CD14-positive monocyte (primary cell): ENCODE results near the gene LARP1. TPM values are rescaled to one million over a fixed set of nuclear protein-coding genes. Genes with fewer than 3 reads are reported as not detected.
A peak's percentile ranks its signal among the peaks of the same experiment; 100 is the strongest.

Source experiments
- DNase-seq, 3 donors: peaks; one replicate each; pipeline ENCODE4 v3.0.0-alpha.2; 2011 to 2022
- H2AFZ ChIP-seq: 2 replicates; pipeline ENCODE4 v1.6.0; 2012; ENCODE audit warnings: mild to moderate bottlenecking, low read depth, low read length, inconsistent platforms; ENCODE audit not compliant: insufficient read depth, poor library complexity, severe bottlenecking
- H3K27ac ChIP-seq, 2 donors: 1 replicate in 1 of 2; 2 replicates in 1 of 2; pipeline ENCODE4 v1.5.1; 2012 to 2013; ENCODE audit warnings: low read length in 2 of 2, control low read depth in 1 of 2, inconsistent platforms in 1 of 2, low read depth in 1 of 2, mild to moderate bottlenecking in 1 of 2
- H3K27me3 ChIP-seq, 2 donors: one replicate each; pipeline versions ENCODE4 v1.6.0 to v1.6.1; 2011 to 2013; ENCODE audit warnings: low read length in 2 of 2; ENCODE audit not compliant: control insufficient read depth in 2 of 2, insufficient read depth in 2 of 2
- H3K36me3 ChIP-seq, 2 donors: replicated peaks in 1 of 2; 1 replicate in 1 of 2; 2 replicates in 1 of 2; pipeline versions ENCODE4 v1.5.1 to v1.6.1; 2012 to 2013; ENCODE audit warnings: low read length in 2 of 2, control low read depth in 1 of 2, inconsistent platforms in 1 of 2, mild to moderate bottlenecking in 1 of 2; ENCODE audit not compliant: insufficient read depth in 2 of 2, control insufficient read depth in 1 of 2
- H3K4me1 ChIP-seq, 2 donors: 1 replicate in 1 of 2; 2 replicates in 1 of 2; pipeline versions ENCODE4 v1.5.1 to v1.6.1; 2012 to 2013; ENCODE audit warnings: low read length in 2 of 2, control low read depth in 1 of 2, inconsistent platforms in 1 of 2, mild to moderate bottlenecking in 1 of 2, moderate library complexity in 1 of 2; ENCODE audit not compliant: insufficient read depth in 2 of 2, control insufficient read depth in 1 of 2
- H3K4me2 ChIP-seq: replicated peaks from 2 replicates; pipeline ENCODE3; 2012; ENCODE audit warnings: low read length, moderate library complexity, mild to moderate bottlenecking; ENCODE audit not compliant: poor library complexity, severe bottlenecking; ENCODE audit errors: extremely low read depth
- H3K4me3 ChIP-seq, 3 experiments: fragments of 200-600 bp in 1 of 3; sonication (generic) in 1 of 3; replicated peaks in 1 of 3; 1 replicate in 2 of 3; 2 replicates in 1 of 3; pipeline ENCODE4 v1.5.1; 2011 to 2013; ENCODE audit warnings: low read length in 3 of 3, mild to moderate bottlenecking in 3 of 3, control low read depth in 2 of 3, low read depth in 2 of 3, inconsistent platforms in 1 of 3, moderate library complexity in 1 of 3
- H3K79me2 ChIP-seq: 2 replicates; pipeline ENCODE4 v1.6.0; 2012; ENCODE audit warnings: mild to moderate bottlenecking, control low read depth, inconsistent platforms, low read length, moderate library complexity; ENCODE audit not compliant: insufficient read depth
- H3K9ac ChIP-seq: 2 replicates; pipeline ENCODE4 v1.6.0; 2017; ENCODE audit warnings: low read length, mild to moderate bottlenecking; ENCODE audit not compliant: insufficient read depth, poor library complexity, severe bottlenecking
- H3K9me3 ChIP-seq, 2 donors: replicated peaks in 1 of 2; 1 replicate in 1 of 2; 2 replicates in 1 of 2; pipeline versions ENCODE4 v1.5.1 to v1.6.1; 2012 to 2013; ENCODE audit warnings: low read length in 2 of 2, control low read depth in 1 of 2; ENCODE audit not compliant: control insufficient read depth in 1 of 2, insufficient read depth in 1 of 2
- H4K20me1 ChIP-seq: 2 replicates; pipeline ENCODE4 v1.6.0; 2012; ENCODE audit warnings: mild to moderate bottlenecking, low read length, control low read depth, moderate library complexity; ENCODE audit not compliant: insufficient read depth
- H3K27ac Mint-ChIP-seq, 7 donors: one replicate each; pipeline ENCODE4 v1.8.0; 2020; ENCODE audit warnings: mild to moderate bottlenecking in 7 of 7, mixed read lengths in 7 of 7, moderate library complexity in 6 of 7, inconsistent platforms in 2 of 7
- H3K27me3 Mint-ChIP-seq, 3 donors: one replicate each; pipeline ENCODE4 v1.8.0; 2021 to 2022; ENCODE audit warnings: low read depth in 3 of 3, mild to moderate bottlenecking in 3 of 3, mixed read lengths in 3 of 3, moderate library complexity in 3 of 3, inconsistent platforms in 1 of 3
- H3K36me3 Mint-ChIP-seq, 2 donors: one replicate each; pipeline ENCODE4 v1.8.0; 2020; ENCODE audit warnings: mixed read lengths in 2 of 2, inconsistent platforms in 1 of 2, mild to moderate bottlenecking in 1 of 2
- H3K4me1 Mint-ChIP-seq: one replicate; pipeline ENCODE4 v1.8.0; 2020; ENCODE audit warnings: mild to moderate bottlenecking, mixed read lengths
- H3K4me3 Mint-ChIP-seq, 2 donors: one replicate each; pipeline ENCODE4 v1.8.0; 2020; ENCODE audit warnings: mild to moderate bottlenecking in 2 of 2, mixed read lengths in 2 of 2, moderate library complexity in 1 of 2
- H3K9me3 Mint-ChIP-seq, 7 donors: one replicate each; pipeline ENCODE4 v1.8.0; 2020 to 2022; ENCODE audit warnings: mixed read lengths in 7 of 7, mild to moderate bottlenecking in 6 of 7, moderate library complexity in 6 of 7, inconsistent platforms in 2 of 7
- WGBS: methylation state at CpG from one replicate; pipeline ENCODE4 v1.1.5; 2013; ENCODE audit warnings: missing lambda C conversion rate; ENCODE audit not compliant: insufficient coverage; 5-methylcytosine and 5-hydroxymethylcytosine counted together
- intact Hi-C, 2 donors: fragments of 100-400 bp; cut with micrococcal nuclease; formaldehyde crosslinking; loops; one replicate each; pipeline versions ENCODE4 v1.15.0 to v1.15.1; 2023
- polyA plus RNA-seq, 3 donors: library from polyadenylated mRNA; depleted of rRNA in 1 of 3; unstranded in 2 of 3; stranded (reverse) in 1 of 3; fragments of 300-500 nt in 2 of 3; fragments of >200 nt in 1 of 3; fragmentation: Illumina TruSeq in 2 of 3; gene quantifications; 1 replicate in 2 of 3; 2 replicates in 1 of 3; pipeline ENCODE4 v1.2.3, GENCODE V29; 2012 to 2021
- TF ChIP-seq, protein P1 (sequence below): fragments of 200-600 bp; IDR thresholded peaks from one replicate; pipeline ENCODE4 v1.8.0; 2022; ENCODE audit warnings: antibody characterized with exemption, mild to moderate bottlenecking

LARP1 gene
- polyA plus RNA-seq, 3 donors: 4.7 to 55.0 (median 5.8) TPM

DNA sequence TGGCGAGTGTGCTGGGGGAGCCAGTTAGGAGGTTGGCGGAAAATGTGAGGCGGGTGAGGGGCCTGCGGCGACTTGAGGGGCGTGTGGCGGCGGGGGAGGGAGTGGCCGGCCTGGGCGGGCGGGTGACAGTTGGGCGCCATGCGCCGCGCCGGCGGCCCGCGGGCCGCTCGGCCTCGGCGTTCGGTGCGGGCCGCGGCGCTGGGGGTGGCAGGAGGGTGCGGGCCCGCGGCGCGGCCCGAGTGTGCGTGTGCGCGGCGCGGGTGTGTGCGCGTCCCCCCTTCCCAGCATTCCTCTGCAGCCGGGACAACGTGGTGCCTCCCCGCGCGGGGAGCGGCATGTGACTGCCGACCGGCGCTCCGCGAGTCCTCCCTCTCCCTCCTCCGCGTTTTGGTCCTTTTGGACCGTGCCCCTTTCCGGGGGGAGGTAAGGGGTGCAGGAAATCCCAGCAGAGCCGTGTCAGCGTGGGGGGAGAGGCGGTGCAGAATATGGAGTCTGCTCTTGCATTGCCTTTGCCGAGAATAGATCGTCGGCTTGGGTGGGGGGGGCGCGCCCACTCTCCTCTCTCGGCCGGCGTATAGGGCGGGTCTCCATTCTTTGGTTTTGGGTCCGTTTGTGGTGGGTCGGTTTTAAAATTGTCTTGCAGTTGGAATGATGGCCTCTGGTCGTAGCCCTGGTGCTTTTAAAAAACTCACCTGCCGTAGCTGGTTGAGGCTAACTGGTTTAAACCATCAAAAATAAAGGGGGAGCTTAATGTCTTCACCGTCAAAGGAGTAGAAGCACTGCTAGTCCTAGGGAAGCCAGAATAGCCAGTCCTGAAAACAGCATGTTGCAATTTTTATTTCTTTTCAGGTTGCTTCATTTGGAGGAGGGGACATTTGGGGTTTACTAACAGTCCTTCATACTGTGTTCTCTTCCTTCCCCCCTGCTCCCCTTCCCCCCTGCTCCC, 2.0 kb downstream of the LARP1 start:
- H3K4me3 Mint-ChIP-seq: peak overlapping the region; percentile 93 to 99
- H3K4me1 ChIP-seq: peaks cover 41 to 53% of the 10 kb centered on the region in 2 donors
- peak overlapping the region; percentile 86 for H2AFZ ChIP-seq
- peaks cover 50% of the 10 kb centered on the region for H4K20me1 ChIP-seq
- H3K27ac ChIP-seq: peak overlapping the region; percentile 80 to 94
- peaks cover 86% of the 10 kb centered on the region for H3K79me2 ChIP-seq
- peak overlapping the region; percentile 89 for H3K9ac ChIP-seq
- peaks cover 0 to 1% (median 0%) of the 10 kb centered on the region in 3 donors for H3K27me3 Mint-ChIP-seq
- peaks cover 57% of the 10 kb centered on the region for H3K4me1 Mint-ChIP-seq
- TF ChIP-seq, protein P1, sequence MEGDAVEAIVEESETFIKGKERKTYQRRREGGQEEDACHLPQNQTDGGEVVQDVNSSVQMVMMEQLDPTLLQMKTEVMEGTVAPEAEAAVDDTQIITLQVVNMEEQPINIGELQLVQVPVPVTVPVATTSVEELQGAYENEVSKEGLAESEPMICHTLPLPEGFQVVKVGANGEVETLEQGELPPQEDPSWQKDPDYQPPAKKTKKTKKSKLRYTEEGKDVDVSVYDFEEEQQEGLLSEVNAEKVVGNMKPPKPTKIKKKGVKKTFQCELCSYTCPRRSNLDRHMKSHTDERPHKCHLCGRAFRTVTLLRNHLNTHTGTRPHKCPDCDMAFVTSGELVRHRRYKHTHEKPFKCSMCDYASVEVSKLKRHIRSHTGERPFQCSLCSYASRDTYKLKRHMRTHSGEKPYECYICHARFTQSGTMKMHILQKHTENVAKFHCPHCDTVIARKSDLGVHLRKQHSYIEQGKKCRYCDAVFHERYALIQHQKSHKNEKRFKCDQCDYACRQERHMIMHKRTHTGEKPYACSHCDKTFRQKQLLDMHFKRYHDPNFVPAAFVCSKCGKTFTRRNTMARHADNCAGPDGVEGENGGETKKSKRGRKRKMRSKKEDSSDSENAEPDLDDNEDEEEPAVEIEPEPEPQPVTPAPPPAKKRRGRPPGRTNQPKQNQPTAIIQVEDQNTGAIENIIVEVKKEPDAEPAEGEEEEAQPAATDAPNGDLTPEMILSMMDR: no peak
- H3K27ac Mint-ChIP-seq: peak overlapping the region; percentile 93 to 98 (median 94)
- H3K9me3 ChIP-seq: no peaks in the 10 kb centered on the region
- intact Hi-C loops: loop anchor here (2.0 kb wide), 2 partner anchors 48 to 102 kb away; partner anchors contain the start of gene CNOT8 (in 2 of the 2)
- H3K36me3 ChIP-seq: no peaks in the 10 kb centered on the region
- peak overlapping the region; percentile 67 to 96 (median 91) for H3K4me3 ChIP-seq
- H3K36me3 Mint-ChIP-seq: peaks cover 4 to 6% of the 10 kb centered on the region in 2 donors
- H3K9me3 Mint-ChIP-seq: no peaks in the 10 kb centered on the region
- WGBS: under 1% methylated on average over 44 of the region's 73 CpGs
- DNase-seq: peak; percentile 25 to 44 (median 28)
- no peaks in the 10 kb centered on the region for H3K27me3 ChIP-seq
- peak overlapping the region; percentile 96 for H3K4me2 ChIP-seq

DNA sequence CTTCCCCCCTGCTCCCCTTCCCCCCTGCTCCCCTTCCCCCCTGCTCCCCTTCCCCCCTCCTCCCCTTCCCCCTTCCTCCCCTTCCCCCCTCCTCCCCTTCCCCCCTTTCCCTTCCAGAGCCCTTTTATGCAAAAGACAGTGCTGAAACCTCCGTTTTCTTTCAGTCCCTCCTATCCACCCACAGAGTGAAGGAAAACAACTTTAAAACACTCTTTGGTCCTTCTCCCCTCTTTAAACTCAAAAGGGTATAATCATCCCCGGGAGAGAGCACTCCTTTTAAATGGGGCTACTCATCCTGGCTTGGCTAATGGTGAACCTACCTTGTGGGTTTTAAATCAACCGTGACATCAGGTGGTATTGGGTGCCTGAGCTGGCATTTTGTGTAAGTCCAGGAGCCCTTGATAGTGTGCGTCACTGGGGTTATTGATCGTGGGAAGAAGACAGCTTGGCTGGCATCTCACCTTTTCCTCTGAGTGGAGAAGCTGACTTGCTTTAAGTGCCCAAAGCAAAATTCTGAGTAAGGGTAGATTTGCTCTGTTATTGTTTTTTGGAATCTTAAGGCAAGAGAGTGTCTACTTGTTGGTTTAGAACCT, 2.7 kb downstream of the LARP1 start:
- Histone ChIP-seq H3K79me2 (peaks cover 94% of the 10 kb centered on the region), H3K27ac (peak overlapping the region in 1 of 2 donors; percentile 52), H3K27me3 (no peaks in the 10 kb centered on the region), H3K9ac (no peak overlapping the region), H2AFZ (no peak overlapping the region), H3K36me3 (no peaks in the 10 kb centered on the region), H3K4me3 (peak overlapping the region; percentile 10 to 91 (median 61)), H3K4me2 (peak overlapping the region; percentile 96), H3K9me3 (no peaks in the 10 kb centered on the region), H4K20me1 (peaks cover 57% of the 10 kb centered on the region), H3K4me1 (peaks cover 41 to 53% of the 10 kb centered on the region in 2 donors)
- WGBS: 9% methylated on average over 4 of the region's 5 CpGs
- TF ChIP-seq, protein P1: no peak
- peak overlapping the region; percentile 58 to 84 (median 72) for H3K27ac Mint-ChIP-seq
- intact Hi-C loops: loop anchor here (2.0 kb wide), 2 partner anchors 49 to 101 kb away; partner anchors contain the start of gene CNOT8 (in 2 of the 2)
- H3K27me3 Mint-ChIP-seq: peaks cover 0 to 1% (median 0%) of the 10 kb centered on the region in 3 donors
- peaks cover 4 to 6% of the 10 kb centered on the region in 2 donors for H3K36me3 Mint-ChIP-seq
- H3K9me3 Mint-ChIP-seq: no peaks in the 10 kb centered on the region
- peak overlapping the region; percentile 73 to 76 for H3K4me3 Mint-ChIP-seq
- peaks cover 61% of the 10 kb centered on the region for H3K4me1 Mint-ChIP-seq
- peak in 1 of 3 donors; percentile 33 for DNase-seq
